Keratinocyte (primary cell): ENCODE measurements around the gene ZNF521. TPM values are rescaled to one million over a fixed set of nuclear protein-coding genes. Genes with fewer than 3 reads are reported as not detected.

Experiments
- DNase-seq: peaks from one replicate; pipeline ENCODE4 v3.0.0-alpha.2; 2011; ENCODE audit warnings: low read depth, missing footprints, low spot score
- FAIRE-seq: peaks from 2 replicates; lab custom pipeline; 2011; peaks lifted over from hg19 to GRCh38; lab: Jason Lieb, UNC
- H2AFZ ChIP-seq: 2 replicates; pipeline ENCODE4 v1.6.0; 2012; ENCODE audit warnings: low read length, control low read depth, inconsistent platforms; ENCODE audit not compliant: control insufficient read depth
- H3K27ac ChIP-seq: 2 replicates; pipeline ENCODE4 v1.5.1; 2011; ENCODE audit warnings: low read length; ENCODE audit not compliant: control insufficient read depth, insufficient read depth
- H3K27me3 ChIP-seq: 3 replicates; pipeline ENCODE4 v1.6.0; 2011; ENCODE audit warnings: low read length; ENCODE audit not compliant: control insufficient read depth, insufficient read depth; ENCODE audit errors: extremely low read depth
- H3K36me3 ChIP-seq, 2 experiments: 2 replicates in 1 of 2; 3 replicates in 1 of 2; pipeline ENCODE4 v1.5.1; 2011; ENCODE audit warnings: low read length in 2 of 2, mild to moderate bottlenecking in 1 of 2; ENCODE audit not compliant: control insufficient read depth in 2 of 2, insufficient read depth in 2 of 2; ENCODE audit errors: extremely low read depth in 1 of 2
- H3K4me1 ChIP-seq: 3 replicates; pipeline ENCODE4 v1.5.1; 2011; ENCODE audit warnings: low read length; ENCODE audit not compliant: control insufficient read depth, insufficient read depth; ENCODE audit errors: extremely low read depth
- H3K4me2 ChIP-seq: 3 replicates; pipeline ENCODE4 v1.6.0; 2011; ENCODE audit warnings: low read depth, low read length; ENCODE audit not compliant: control insufficient read depth, insufficient read depth; ENCODE audit errors: extremely low read depth
- H3K4me3 ChIP-seq, 3 experiments: fragments of 200-600 bp in 1 of 3; sonication (generic) in 1 of 3; 2 replicates in 2 of 3; 3 replicates in 1 of 3; pipeline ENCODE4 v1.5.1; 2011 to 2016; ENCODE audit warnings: low read length in 3 of 3, mild to moderate bottlenecking in 3 of 3, control low read depth in 2 of 3, inconsistent platforms in 1 of 3, low read depth in 1 of 3, mixed read lengths in 1 of 3, mixed run types in 1 of 3, moderate library complexity in 1 of 3; ENCODE audit not compliant: control insufficient read depth in 2 of 3, insufficient read depth in 2 of 3; ENCODE audit errors: extremely low read depth in 1 of 3
- H3K79me2 ChIP-seq: 2 replicates; pipeline ENCODE4 v1.6.0; 2012; ENCODE audit warnings: low read length; ENCODE audit not compliant: control insufficient read depth, insufficient read depth
- H3K9ac ChIP-seq: 3 replicates; pipeline ENCODE4 v1.6.0; 2011; ENCODE audit warnings: low read length; ENCODE audit not compliant: control insufficient read depth, insufficient read depth; ENCODE audit errors: extremely low read depth
- H3K9me1 ChIP-seq: 3 replicates; pipeline ENCODE4 v1.6.0; 2011; ENCODE audit warnings: low read length; ENCODE audit not compliant: control insufficient read depth, insufficient read depth; ENCODE audit errors: extremely low read depth
- H3K9me3 ChIP-seq: 2 replicates; pipeline ENCODE4 v1.5.1; 2012; ENCODE audit warnings: low read depth, low read length; ENCODE audit not compliant: control insufficient read depth
- H4K20me1 ChIP-seq: 3 replicates; pipeline ENCODE4 v1.6.0; 2011; ENCODE audit warnings: low read length; ENCODE audit not compliant: control insufficient read depth, insufficient read depth; ENCODE audit errors: extremely low read depth
- EZH2 ChIP-seq: IDR thresholded peaks from one replicate; pipeline ENCODE4 v1.6.1; 2012; ENCODE audit warnings: inconsistent platforms, mild to moderate bottlenecking, low read length, moderate library complexity
- dilution Hi-C: fragments of 300-500 bp; cut with MboI; formaldehyde crosslinking; loops from one replicate; pipeline ENCODE4 v1.7.0; 2020; ENCODE audit warnings: low sequenced_read_pairs; ENCODE audit not compliant: extremely low pct_ligation_motif_present
- polyA plus RNA-seq, 5 experiments: library from polyadenylated mRNA; depleted of rRNA in 3 of 5; stranded (reverse) in 3 of 5; stranded (forward) in 1 of 5; unstranded in 1 of 5; fragments of >200 nt; gene quantifications; 1 replicate in 1 of 5; 2 replicates in 3 of 5; 3 replicates in 1 of 5; pipeline versions ENCODE4 v1.2.1 to v1.2.3, GENCODE V29; 2011 to 2012; ENCODE audit warnings: missing spikeins in 2 of 5, low read depth in 1 of 5, low replicate concordance in 1 of 5
- TF ChIP-seq, protein P1 (sequence below), 3 experiments: IDR thresholded peaks in 1 of 3; conservative IDR thresholded peaks in 1 of 3; optimal IDR thresholded peaks in 1 of 3; 2 replicates in 2 of 3; 3 replicates in 1 of 3; pipeline versions ENCODE3 to v1.5.1; 2011; ENCODE audit warnings: low read length in 3 of 3, mild to moderate bottlenecking in 3 of 3, moderate library complexity in 2 of 3, control low read depth in 1 of 3, inconsistent platforms in 1 of 3; ENCODE audit not compliant: insufficient read depth in 2 of 3; ENCODE audit errors: extremely low read depth in 1 of 3

Gene ZNF521
- polyA plus RNA-seq, 1 donor (not counting 4 experiments of a cell fraction or from before 2014, with no cell fraction given): 0.07 TPM

DNA sequence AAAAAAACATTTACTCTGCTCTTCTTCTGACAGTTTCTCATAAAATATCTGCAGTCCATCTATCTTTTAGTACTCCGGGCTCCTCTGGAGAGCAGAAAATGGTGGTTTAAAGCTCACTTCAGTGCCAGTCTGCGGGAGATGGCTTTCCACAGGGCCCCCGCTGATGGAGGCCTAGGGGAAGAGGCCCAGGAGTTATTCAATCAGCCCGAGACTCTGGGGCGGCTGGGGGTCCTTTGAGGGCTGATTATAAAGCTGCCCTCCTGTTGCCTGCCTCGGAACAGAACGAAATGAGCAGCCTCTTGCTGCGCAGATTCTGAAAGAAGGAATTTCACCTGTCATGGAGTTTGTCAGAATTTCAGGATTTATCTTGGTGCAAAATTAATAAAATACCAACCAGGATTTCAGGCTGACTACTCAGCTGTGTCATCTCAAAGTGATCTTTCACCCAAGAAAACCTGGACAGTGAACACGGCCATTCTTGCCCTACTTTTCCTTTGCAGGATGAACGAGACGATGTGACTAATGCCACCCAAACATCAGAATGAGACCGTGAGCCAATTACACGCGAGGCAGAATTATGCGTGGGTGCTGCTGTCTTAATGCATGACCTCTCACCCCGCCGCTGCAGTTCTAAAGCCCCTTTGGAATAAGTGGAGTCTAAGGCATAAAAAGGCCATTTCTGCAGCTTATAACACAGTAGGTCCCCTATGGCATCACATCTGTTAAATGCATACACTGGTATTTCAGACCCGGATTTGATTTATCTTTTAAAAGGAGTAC is 273.8 kb downstream of the ZNF521 start:
- dilution Hi-C loops: no loop called here
- no peak for TF ChIP-seq EZH2
- TF ChIP-seq, protein P1, sequence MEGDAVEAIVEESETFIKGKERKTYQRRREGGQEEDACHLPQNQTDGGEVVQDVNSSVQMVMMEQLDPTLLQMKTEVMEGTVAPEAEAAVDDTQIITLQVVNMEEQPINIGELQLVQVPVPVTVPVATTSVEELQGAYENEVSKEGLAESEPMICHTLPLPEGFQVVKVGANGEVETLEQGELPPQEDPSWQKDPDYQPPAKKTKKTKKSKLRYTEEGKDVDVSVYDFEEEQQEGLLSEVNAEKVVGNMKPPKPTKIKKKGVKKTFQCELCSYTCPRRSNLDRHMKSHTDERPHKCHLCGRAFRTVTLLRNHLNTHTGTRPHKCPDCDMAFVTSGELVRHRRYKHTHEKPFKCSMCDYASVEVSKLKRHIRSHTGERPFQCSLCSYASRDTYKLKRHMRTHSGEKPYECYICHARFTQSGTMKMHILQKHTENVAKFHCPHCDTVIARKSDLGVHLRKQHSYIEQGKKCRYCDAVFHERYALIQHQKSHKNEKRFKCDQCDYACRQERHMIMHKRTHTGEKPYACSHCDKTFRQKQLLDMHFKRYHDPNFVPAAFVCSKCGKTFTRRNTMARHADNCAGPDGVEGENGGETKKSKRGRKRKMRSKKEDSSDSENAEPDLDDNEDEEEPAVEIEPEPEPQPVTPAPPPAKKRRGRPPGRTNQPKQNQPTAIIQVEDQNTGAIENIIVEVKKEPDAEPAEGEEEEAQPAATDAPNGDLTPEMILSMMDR (optimal IDR thresholded peaks at IDR 0.05 in 1 of 3, IDR thresholded peaks at IDR 0.05 in 1 of 3, conservative IDR thresholded peaks at IDR 0.05 in 1 of 3; ENCODE audit: extremely low read depth in 1 of 3, insufficient read depth in 2 of 3, low read length in 3 of 3): no peak
- Histone ChIP-seq H3K36me3 (no peaks in the 10 kb centered on the region), H3K27me3 (no peaks in the 10 kb centered on the region), H3K4me1 (no peaks in the 10 kb centered on the region), H3K9me3 (no peaks in the 10 kb centered on the region), H3K4me2 (no peak overlapping the region), H2AFZ (no peak overlapping the region), H3K9me1 (no peaks in the 10 kb centered on the region), H4K20me1 (no peaks in the 10 kb centered on the region), H3K79me2 (no peaks in the 10 kb centered on the region), H3K4me3 (no peak overlapping the region), H3K9ac (no peak overlapping the region), H3K27ac (no peak overlapping the region)
- DNase-seq (no peak), FAIRE-seq (no peak)

DNA sequence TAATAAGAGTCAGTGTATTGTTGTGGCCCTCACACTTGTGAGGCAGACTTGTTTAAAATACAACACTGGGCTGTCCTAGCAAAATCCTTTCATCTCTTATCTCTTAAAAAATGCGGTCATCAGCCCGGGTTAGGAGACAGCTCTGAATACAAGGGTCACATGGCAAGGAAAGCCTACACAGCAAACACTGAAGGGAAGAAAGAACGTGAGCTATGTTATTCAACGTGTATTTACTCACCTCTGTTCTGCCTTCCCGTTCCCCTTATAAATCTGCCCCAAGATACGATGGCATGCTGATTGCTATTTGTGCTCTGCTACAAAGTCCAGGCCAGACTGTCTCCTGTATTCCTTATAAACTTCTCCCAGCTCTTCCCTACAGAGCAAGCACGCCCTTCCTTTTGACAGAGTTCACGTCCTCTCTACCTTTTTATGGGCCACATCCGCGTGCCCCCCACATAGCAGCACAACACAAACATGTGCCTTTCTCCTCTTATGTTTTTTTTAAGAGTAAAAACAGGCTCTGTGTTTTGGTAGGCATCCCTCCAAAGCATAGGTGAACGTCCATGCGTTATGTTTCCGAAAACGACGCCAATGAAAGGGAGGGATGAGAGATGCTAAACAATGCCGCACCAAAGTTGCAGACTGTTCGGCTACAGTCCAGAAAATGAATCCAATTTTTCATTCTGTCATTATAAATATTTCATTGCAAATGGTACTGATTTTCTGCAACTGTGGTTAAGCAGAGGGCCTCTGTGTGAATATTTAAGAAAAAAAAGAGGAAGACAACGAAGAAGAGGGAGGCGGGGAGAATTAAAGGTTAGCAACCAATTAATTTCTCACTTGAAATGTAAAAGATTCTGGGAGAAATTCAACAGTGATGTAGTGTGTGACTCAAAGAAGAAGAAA is 274.7 kb downstream of the ZNF521 start:
- TF ChIP-seq EZH2: no peak
- TF ChIP-seq, protein P1 (optimal IDR thresholded peaks at IDR 0.05 in 1 of 3, IDR thresholded peaks at IDR 0.05 in 1 of 3, conservative IDR thresholded peaks at IDR 0.05 in 1 of 3; ENCODE audit: extremely low read depth in 1 of 3, insufficient read depth in 2 of 3, low read length in 3 of 3): no peak
- no peaks in the 10 kb centered on the region for H4K20me1 ChIP-seq
- no peaks in the 10 kb centered on the region for H3K9me3 ChIP-seq
- H3K4me3 ChIP-seq: no peak overlapping the region
- H3K27ac ChIP-seq: no peak overlapping the region
- dilution Hi-C loops: no loop called here
- H3K9me1 ChIP-seq: no peaks in the 10 kb centered on the region
- H3K9ac ChIP-seq: no peak overlapping the region
- FAIRE-seq (no peak), DNase-seq (no peak)
- H3K4me2 ChIP-seq: no peak overlapping the region
- no peaks in the 10 kb centered on the region for H3K36me3 ChIP-seq
- H3K27me3 ChIP-seq: no peaks in the 10 kb centered on the region
- no peaks in the 10 kb centered on the region for H3K79me2 ChIP-seq
- H2AFZ ChIP-seq: no peak overlapping the region
- no peaks in the 10 kb centered on the region for H3K4me1 ChIP-seq
